Measurements from ENCODE around the gene LMO4. TPM values are rescaled to one million over a fixed set of nuclear protein-coding genes. Genes with fewer than 3 reads are reported as not detected.

LMO4 gene
- total RNA-seq, result 10 to 100 TPM; 22.9 to 27.2 TPM

DNA sequence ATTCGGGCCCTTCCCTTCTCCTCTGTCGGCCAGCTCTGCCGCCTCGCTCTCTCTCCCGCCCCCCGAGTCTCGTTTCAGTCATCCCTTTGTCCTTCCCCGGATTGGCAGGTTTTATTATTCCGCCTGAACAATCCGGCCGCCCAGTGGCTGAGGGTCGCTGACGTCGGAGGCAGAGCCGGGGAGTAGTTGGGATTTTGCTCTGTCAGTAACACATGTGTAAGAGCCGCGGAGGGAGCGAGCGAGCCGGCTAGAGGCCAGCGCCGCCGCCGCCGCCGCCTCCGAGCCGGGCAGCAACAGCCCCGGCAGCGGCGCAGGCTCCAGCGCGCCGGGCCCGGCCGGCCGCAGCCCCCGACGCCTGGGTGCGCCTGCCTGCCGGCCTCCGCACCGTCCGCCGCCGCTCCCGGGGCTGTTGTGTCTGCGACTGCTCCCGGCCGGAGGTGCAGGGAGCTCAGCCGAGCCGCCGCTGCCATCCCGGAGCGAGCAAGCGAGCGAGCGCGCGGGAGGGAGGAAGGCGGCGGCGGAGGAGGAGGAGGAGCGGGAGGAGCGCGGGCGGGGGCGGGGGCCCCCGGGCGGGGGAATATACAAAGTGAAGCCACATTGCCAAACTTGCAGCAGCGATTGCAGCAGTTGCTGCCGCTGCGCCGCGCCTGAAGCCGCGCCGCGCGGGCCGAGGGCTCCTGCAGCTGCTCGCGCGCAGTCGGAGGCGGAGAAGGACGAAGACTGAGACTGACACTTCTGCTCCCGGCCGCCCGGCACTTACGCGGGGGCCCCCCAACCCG is at the start of gene LMO4:
Gene LMO4, plus strand, starts transcription at position 609 of the 779 bp plus-strand sequence. CDS start 3,136 bp downstream, outside the sequence.
- ChIA-PET POLR2A (no interaction called here), CTCF (no interaction called here)
- H3K9me3 Mint-ChIP-seq, result no peaks in the 10 kb centered on the region
- H3K4me1 Mint-ChIP-seq, result peaks cover 40% of the 10 kb centered on the region
- peak; percentile 84 for DNase-seq
- peak within 1 kb of the TSS; percentile 96 for H3K27ac Mint-ChIP-seq
- peaks cover 24% of the 10 kb centered on the region for H3K27me3 Mint-ChIP-seq
- H3K4me3 Mint-ChIP-seq, result peak within 1 kb of the TSS; percentile 80
- H3K36me3 Mint-ChIP-seq (ENCODE audit: low read depth), result peaks cover 18% of the 10 kb centered on the region

DNA sequence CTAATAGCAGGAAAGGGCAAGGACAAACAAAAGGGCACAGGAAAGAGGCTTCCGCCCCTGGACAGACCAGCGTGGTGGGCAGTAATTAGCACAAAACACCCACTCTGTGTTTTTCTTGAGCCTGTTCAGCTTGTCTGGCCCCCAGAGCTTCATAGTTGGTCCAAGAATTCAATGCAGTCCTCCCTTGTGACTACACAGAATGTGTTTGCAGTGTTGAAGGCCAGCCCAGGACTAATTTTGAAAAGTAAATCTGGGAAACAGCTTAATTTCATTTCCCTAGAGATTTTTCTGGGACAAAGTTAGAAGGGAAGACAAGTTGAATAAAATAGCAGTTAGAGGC is 49.2 kb upstream of the LMO4 start:
- H3K4me3 Mint-ChIP-seq, result no peak overlapping the region
- no peaks in the 10 kb centered on the region for H3K4me1 Mint-ChIP-seq
- H3K9me3 Mint-ChIP-seq, result no peaks in the 10 kb centered on the region
- DNase-seq, result no peak
- no peaks in the 10 kb centered on the region for H3K36me3 Mint-ChIP-seq (ENCODE audit: low read depth)
- H3K27ac Mint-ChIP-seq, result no peak overlapping the region
- ChIA-PET CTCF (no interaction called here), POLR2A (no interaction called here)
- peaks cover 8% of the 10 kb centered on the region for H3K27me3 Mint-ChIP-seq

DNA sequence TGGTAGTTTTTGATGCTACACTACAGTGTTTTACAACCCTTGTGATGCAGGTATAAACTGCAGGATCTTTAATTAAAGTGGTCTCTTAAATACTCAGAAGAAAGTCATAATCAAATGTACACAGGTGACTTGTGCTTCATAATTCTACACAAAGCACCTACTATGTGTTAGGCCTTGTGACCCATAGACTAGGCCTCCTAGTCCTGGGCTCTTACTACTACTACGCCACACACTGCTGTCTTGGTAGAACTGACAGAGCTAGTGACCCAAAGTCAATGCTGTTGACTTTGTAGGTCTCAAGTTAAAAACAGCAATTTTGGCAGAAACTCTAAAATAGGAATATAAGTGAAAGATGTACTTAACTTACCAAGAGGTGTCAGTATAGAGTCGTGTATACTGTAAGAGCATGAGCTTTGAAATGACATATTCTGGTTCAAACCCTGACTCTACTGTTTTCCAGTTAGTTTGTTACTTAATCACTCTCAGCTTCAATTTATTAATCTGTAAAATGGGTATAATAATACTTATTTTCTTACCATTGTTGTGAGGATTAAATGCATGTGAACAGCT is 48.6 kb upstream of the LMO4 start:
- H3K4me1 Mint-ChIP-seq, result no peaks in the 10 kb centered on the region
- H3K27ac Mint-ChIP-seq, result no peak overlapping the region
- ChIA-PET POLR2A (no interaction called here), CTCF (interaction anchor here (0.7 kb wide), 1 partner anchor 46 kb away, joined by 4 read pairs; no protein-coding TSS in a partner anchor)
- no peak for DNase-seq
- no peaks in the 10 kb centered on the region for H3K36me3 Mint-ChIP-seq (ENCODE audit: low read depth)
- H3K27me3 Mint-ChIP-seq, result peaks cover 7% of the 10 kb centered on the region
- H3K9me3 Mint-ChIP-seq, result no peaks in the 10 kb centered on the region
- no peak overlapping the region for H3K4me3 Mint-ChIP-seq

GRCh38 chr1:87284456-87285240 is 44.0 kb upstream of the LMO4 start:
- DNase-seq, result no peak
- Mint-ChIP-seq H3K4me3 (no peak overlapping the region), H3K27ac (no peak overlapping the region), H3K4me1 (no peaks in the 10 kb centered on the region), H3K9me3 (no peaks in the 10 kb centered on the region), H3K36me3 (ENCODE audit: low read depth) (no peaks in the 10 kb centered on the region), H3K27me3 (no peaks in the 10 kb centered on the region)
- ChIA-PET POLR2A (interaction anchor here (0.6 kb wide), 1 partner anchor 70 kb away, joined by 3 read pairs; no protein-coding TSS in a partner anchor), CTCF (interaction anchor here (1.3 kb wide), 1 partner anchor 46 kb away, joined by 3 read pairs; no protein-coding TSS in a partner anchor)

DNA sequence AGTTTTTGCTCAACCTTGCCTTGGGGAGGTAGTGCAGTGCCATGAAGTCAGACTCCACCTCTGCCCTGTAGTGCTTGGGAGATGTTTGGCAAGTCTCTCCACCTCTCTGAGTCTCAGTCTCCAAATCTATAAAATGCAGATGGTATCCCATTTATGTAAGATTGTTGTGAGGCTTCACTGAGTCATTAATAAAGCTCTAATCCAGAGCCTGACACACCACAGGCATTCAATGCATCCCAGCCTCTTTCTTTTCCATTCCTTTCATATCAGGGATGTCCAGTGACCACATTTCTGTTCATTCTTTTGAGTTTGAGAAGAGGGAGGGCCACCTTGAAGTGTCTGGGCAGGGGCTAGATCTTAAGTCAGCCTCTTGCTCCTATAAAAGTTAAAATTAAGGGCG is 37.6 kb upstream of the LMO4 start:
- H3K27ac Mint-ChIP-seq, result no peak overlapping the region
- ChIA-PET CTCF (no interaction called here), POLR2A (no interaction called here)
- H3K36me3 Mint-ChIP-seq (ENCODE audit: low read depth), result no peaks in the 10 kb centered on the region
- no peaks in the 10 kb centered on the region for H3K9me3 Mint-ChIP-seq
- no peaks in the 10 kb centered on the region for H3K4me1 Mint-ChIP-seq
- DNase-seq, result no peak
- no peak overlapping the region for H3K4me3 Mint-ChIP-seq
- no peaks in the 10 kb centered on the region for H3K27me3 Mint-ChIP-seq

- POLR2A ChIA-PET, result no interaction called here
- Mint-ChIP-seq H3K4me3 (no peak overlapping the region), H3K36me3 (ENCODE audit: low read depth) (no peaks in the 10 kb centered on the region), H3K4me1 (no peaks in the 10 kb centered on the region), H3K27me3 (no peaks in the 10 kb centered on the region), H3K27ac (no peak overlapping the region), H3K9me3 (no peaks in the 10 kb centered on the region)
- peak; percentile 71 for DNase-seq
- CTCF ChIA-PET, result interaction anchor here (0.7 kb wide), 1 partner anchor 396 kb away, joined by 4 read pairs; no protein-coding TSS in a partner anchor
These were observed 35.8 kb upstream of the LMO4 start for GRCh38 chr1:87292684-87293493.

GRCh38 chr1:87294633-87295032 is 34.0 kb upstream of the LMO4 start:
- Mint-ChIP-seq H3K9me3 (no peaks in the 10 kb centered on the region), H3K4me3 (no peak overlapping the region), H3K27ac (no peak overlapping the region), H3K4me1 (no peaks in the 10 kb centered on the region), H3K36me3 (ENCODE audit: low read depth) (no peaks in the 10 kb centered on the region), H3K27me3 (no peaks in the 10 kb centered on the region)
- POLR2A ChIA-PET, result no interaction called here
- no peak for DNase-seq
- CTCF ChIA-PET, result no interaction called here

- POLR2A ChIA-PET, result no interaction called here
- Mint-ChIP-seq H3K4me3 (no peak overlapping the region), H3K4me1 (no peaks in the 10 kb centered on the region), H3K27me3 (no peaks in the 10 kb centered on the region), H3K27ac (no peak overlapping the region), H3K9me3 (no peaks in the 10 kb centered on the region), H3K36me3 (ENCODE audit: low read depth) (no peaks in the 10 kb centered on the region)
- CTCF ChIA-PET, result interaction anchor here (0.5 kb wide), 1 partner anchor 40 kb away, joined by 3 read pairs; no protein-coding TSS in a partner anchor
- no peak for DNase-seq
These were observed 33.1 kb upstream of the LMO4 start for GRCh38 chr1:87295445-87296110.

- CTCF ChIA-PET, result interaction anchor here (0.6 kb wide), 1 partner anchor 14 kb away, joined by 3 read pairs; no protein-coding TSS in a partner anchor
- Mint-ChIP-seq H3K27ac (no peak overlapping the region), H3K4me1 (no peaks in the 10 kb centered on the region), H3K27me3 (no peaks in the 10 kb centered on the region), H3K4me3 (no peak overlapping the region), H3K36me3 (ENCODE audit: low read depth) (no peaks in the 10 kb centered on the region), H3K9me3 (no peaks in the 10 kb centered on the region)
- DNase-seq, result no peak
- POLR2A ChIA-PET, result no interaction called here
These were observed 32.5 kb upstream of the LMO4 start for GRCh38 chr1:87296206-87296605.

DNA sequence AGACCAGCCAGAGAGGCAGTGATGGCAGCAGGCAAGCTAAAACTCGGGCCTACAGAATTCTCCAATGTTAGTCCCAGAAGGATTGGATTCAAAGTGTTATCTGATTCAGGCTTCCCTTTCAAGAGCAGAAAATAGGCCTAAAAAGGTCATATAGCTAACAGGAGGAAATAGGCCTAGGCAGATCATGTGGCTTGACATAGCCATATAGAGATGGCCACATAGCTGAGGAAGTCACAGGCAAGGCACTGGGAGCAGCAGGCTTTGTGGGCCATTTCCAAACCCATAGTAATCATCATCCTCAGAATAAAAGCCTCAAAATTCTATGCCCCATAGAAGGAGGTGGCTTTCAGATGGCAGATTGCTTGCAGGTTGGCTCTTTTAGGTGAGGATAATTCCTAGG is 29.0 kb upstream of the LMO4 start:
- CTCF ChIA-PET, result no interaction called here
- no peaks in the 10 kb centered on the region for H3K36me3 Mint-ChIP-seq (ENCODE audit: low read depth)
- H3K27ac Mint-ChIP-seq, result no peak overlapping the region
- H3K9me3 Mint-ChIP-seq, result no peaks in the 10 kb centered on the region
- no peak for DNase-seq
- no peaks in the 10 kb centered on the region for H3K27me3 Mint-ChIP-seq
- H3K4me1 Mint-ChIP-seq, result no peaks in the 10 kb centered on the region
- POLR2A ChIA-PET, result no interaction called here
- H3K4me3 Mint-ChIP-seq, result no peak overlapping the region

DNA sequence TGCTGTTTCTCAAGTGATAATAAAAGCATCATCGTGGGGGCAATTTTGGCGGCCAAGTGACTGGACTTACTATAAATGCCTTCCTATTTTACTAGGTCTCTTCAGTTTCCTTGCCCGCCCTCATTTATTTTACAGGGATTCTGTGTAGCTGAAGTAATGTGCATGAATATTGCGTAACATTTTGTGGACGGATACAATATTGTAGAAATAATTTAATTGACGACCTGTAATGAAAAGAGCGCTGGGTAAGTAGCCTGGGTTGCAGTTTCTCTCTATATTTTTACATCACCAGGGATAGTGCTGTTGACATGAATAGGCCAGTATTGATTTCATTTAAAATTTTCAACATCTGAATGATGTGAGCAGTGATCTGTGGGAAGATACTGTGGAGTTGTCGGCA is 28.1 kb upstream of the LMO4 start:
- H3K36me3 Mint-ChIP-seq (ENCODE audit: low read depth), result no peaks in the 10 kb centered on the region
- CTCF ChIA-PET, result no interaction called here
- H3K9me3 Mint-ChIP-seq, result no peaks in the 10 kb centered on the region
- H3K4me1 Mint-ChIP-seq, result no peaks in the 10 kb centered on the region
- no peak for DNase-seq
- no peak overlapping the region for H3K27ac Mint-ChIP-seq
- H3K4me3 Mint-ChIP-seq, result no peak overlapping the region
- no peaks in the 10 kb centered on the region for H3K27me3 Mint-ChIP-seq
- POLR2A ChIA-PET, result no interaction called here

DNA sequence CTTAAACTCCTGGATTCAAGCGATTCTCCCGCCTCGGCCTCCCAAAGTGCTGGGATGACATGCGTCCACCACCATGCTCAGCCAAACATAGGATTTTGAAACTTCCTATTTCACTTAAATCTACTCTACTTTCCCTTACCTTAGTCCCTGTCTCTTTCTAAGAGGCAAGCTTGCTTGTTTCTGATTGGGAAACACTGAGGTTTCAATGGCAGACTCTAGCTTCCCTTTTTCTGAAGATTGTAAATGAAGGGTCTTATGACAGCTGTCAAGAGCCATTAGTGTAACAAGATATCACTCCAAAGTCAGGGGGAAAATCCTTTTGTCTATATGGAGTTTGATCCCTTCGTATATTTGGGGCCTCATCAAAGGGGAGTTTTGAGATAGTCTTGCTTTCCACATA is 23.5 kb upstream of the LMO4 start:
- H3K27me3 Mint-ChIP-seq, result peaks cover 11% of the 10 kb centered on the region
- no peaks in the 10 kb centered on the region for H3K9me3 Mint-ChIP-seq
- CTCF ChIA-PET, result no interaction called here
- no peak overlapping the region for H3K4me3 Mint-ChIP-seq
- no peak for DNase-seq
- POLR2A ChIA-PET, result no interaction called here
- H3K4me1 Mint-ChIP-seq, result no peaks in the 10 kb centered on the region
- H3K36me3 Mint-ChIP-seq (ENCODE audit: low read depth), result no peaks in the 10 kb centered on the region
- H3K27ac Mint-ChIP-seq, result no peak overlapping the region
